ENCODE measurements around the gene ARHGEF19.
"Not testable (repeated sequence)": the region's sequence is repeated elsewhere in the genome, so short reads cannot be mapped to it uniquely, and the experiment has no call there.

ARHGEF19 gene

GRCh38 chr1:16212251-16212961 is at the start of gene ARHGEF19:
Gene ARHGEF19 (minus strand): TSS chr1:16212652. CDS start chr1:16209054, 3,598 bp downstream.
- no peaks in the 10 kb centered on the region; the same call in 1 of the 2 replicates for H3K27me3 ChIP-seq (ENCODE audit: control insufficient read depth, insufficient read depth, low read length)
- H3K4me1 ChIP-seq (ENCODE audit: control insufficient read depth, insufficient read depth, low read length), result peaks cover 21% of the 10 kb centered on the region
- DNase-seq (ENCODE audit: low read depth, low spot score), result no peak
- H3K36me3 ChIP-seq (ENCODE audit: control insufficient read depth, insufficient read depth, low read length), result no peaks in the 10 kb centered on the region
- no peaks in the 10 kb centered on the region for H3K9me3 ChIP-seq (ENCODE audit: control insufficient read depth, insufficient read depth, low read length)
- WGBS (ENCODE audit: insufficient coverage, insufficient read length), result no CpG with 5 or more reads among the region's 14 CpGs
- H3K4me3 ChIP-seq (ENCODE audit: low read length), result peak within 1 kb of the TSS; percentile 41; the same call in 1 of the 2 replicates
- H3K27ac ChIP-seq (ENCODE audit: low read length), result no peak within 1 kb of the TSS

- no peak for DNase-seq (ENCODE audit: low read depth, low spot score)
- Histone ChIP-seq H3K36me3 (ENCODE audit: control insufficient read depth, insufficient read depth, low read length) (no peaks in the 10 kb centered on the region), H3K27ac (ENCODE audit: low read length) (no peak overlapping the region), H3K9me3 (ENCODE audit: control insufficient read depth, insufficient read depth, low read length) (no peaks in the 10 kb centered on the region), H3K27me3 (ENCODE audit: control insufficient read depth, insufficient read depth, low read length) (no peaks in the 10 kb centered on the region), H3K4me3 (ENCODE audit: low read length) (no peak overlapping the region), H3K4me1 (ENCODE audit: control insufficient read depth, insufficient read depth, low read length) (no peaks in the 10 kb centered on the region)
- no CpG with 5 or more reads among the region's 1 CpG for WGBS (ENCODE audit: insufficient coverage, insufficient read length)
Observed at GRCh38 chr1:16262067-16262466, 49.6 kb upstream of the ARHGEF19 start.

- DNase-seq (ENCODE audit: low read depth, low spot score), result no peak
- Histone ChIP-seq H3K27me3 (ENCODE audit: control insufficient read depth, insufficient read depth, low read length) (no peaks in the 10 kb centered on the region), H3K27ac (ENCODE audit: low read length) (no peak overlapping the region), H3K4me1 (ENCODE audit: control insufficient read depth, insufficient read depth, low read length) (no peaks in the 10 kb centered on the region), H3K9me3 (ENCODE audit: control insufficient read depth, insufficient read depth, low read length) (no peaks in the 10 kb centered on the region), H3K4me3 (ENCODE audit: low read length) (no peak overlapping the region), H3K36me3 (ENCODE audit: control insufficient read depth, insufficient read depth, low read length) (no peaks in the 10 kb centered on the region)
- no CpG with 5 or more reads among the region's 1 CpG for WGBS (ENCODE audit: insufficient coverage, insufficient read length)
Observed at GRCh38 chr1:16260814-16261213, 48.4 kb upstream of the ARHGEF19 start.

- no peaks in the 10 kb centered on the region for H3K4me1 ChIP-seq (ENCODE audit: control insufficient read depth, insufficient read depth, low read length)
- no peaks in the 10 kb centered on the region for H3K27me3 ChIP-seq (ENCODE audit: control insufficient read depth, insufficient read depth, low read length)
- no peak overlapping the region for H3K27ac ChIP-seq (ENCODE audit: low read length)
- H3K36me3 ChIP-seq (ENCODE audit: control insufficient read depth, insufficient read depth, low read length), result no peaks in the 10 kb centered on the region
- no peak for DNase-seq (ENCODE audit: low read depth, low spot score)
- no peak overlapping the region for H3K4me3 ChIP-seq (ENCODE audit: low read length)
- no peaks in the 10 kb centered on the region for H3K9me3 ChIP-seq (ENCODE audit: control insufficient read depth, insufficient read depth, low read length)
- WGBS (ENCODE audit: insufficient coverage, insufficient read length), result no CpG with 5 or more reads among the region's 9 CpGs
Observed at GRCh38 chr1:16258591-16259135, 46.2 kb upstream of the ARHGEF19 start.

GRCh38 chr1:16257968-16258367 is 45.5 kb upstream of the ARHGEF19 start:
- Histone ChIP-seq H3K27ac (ENCODE audit: low read length) (no peak overlapping the region), H3K36me3 (ENCODE audit: control insufficient read depth, insufficient read depth, low read length) (no peaks in the 10 kb centered on the region), H3K9me3 (ENCODE audit: control insufficient read depth, insufficient read depth, low read length) (no peaks in the 10 kb centered on the region), H3K27me3 (ENCODE audit: control insufficient read depth, insufficient read depth, low read length) (no peaks in the 10 kb centered on the region), H3K4me3 (ENCODE audit: low read length) (no peak overlapping the region), H3K4me1 (ENCODE audit: control insufficient read depth, insufficient read depth, low read length) (no peaks in the 10 kb centered on the region)
- DNase-seq (ENCODE audit: low read depth, low spot score), result no peak
- no CpG with 5 or more reads among the region's 3 CpGs for WGBS (ENCODE audit: insufficient coverage, insufficient read length)

GRCh38 chr1:16257556-16257955 is 45.1 kb upstream of the ARHGEF19 start:
- no CpG with 5 or more reads among the region's 3 CpGs for WGBS (ENCODE audit: insufficient coverage, insufficient read length)

GRCh38 chr1:16256478-16256877 is 44.0 kb upstream of the ARHGEF19 start:
- WGBS (ENCODE audit: insufficient coverage, insufficient read length), result no CpG with 5 or more reads among the region's 4 CpGs

More at GRCh38 chr1:16257556-16257955, 45.1 kb upstream of the ARHGEF19 start:
- DNase-seq (ENCODE audit: low read depth, low spot score); H3K9me3 ChIP-seq (ENCODE audit: control insufficient read depth, insufficient read depth, low read length); H3K27ac ChIP-seq (ENCODE audit: low read length); H3K4me1 ChIP-seq (ENCODE audit: control insufficient read depth, insufficient read depth, low read length); H3K4me3 ChIP-seq (ENCODE audit: low read length); H3K27me3 ChIP-seq (ENCODE audit: control insufficient read depth, insufficient read depth, low read length); H3K36me3 ChIP-seq (ENCODE audit: control insufficient read depth, insufficient read depth, low read length): not testable (repeated sequence)

GRCh38 chr1:16254263-16254928 is 41.9 kb upstream of the ARHGEF19 start:
- DNase-seq (ENCODE audit: low read depth, low spot score), result no peak
- no peaks in the 10 kb centered on the region for H3K9me3 ChIP-seq (ENCODE audit: control insufficient read depth, insufficient read depth, low read length)
- H3K4me1 ChIP-seq (ENCODE audit: control insufficient read depth, insufficient read depth, low read length), result no peaks in the 10 kb centered on the region
- H3K4me3 ChIP-seq (ENCODE audit: low read length), result no peak overlapping the region
- H3K27me3 ChIP-seq (ENCODE audit: control insufficient read depth, insufficient read depth, low read length), result no peaks in the 10 kb centered on the region
- no CpG with 5 or more reads among the region's 4 CpGs for WGBS (ENCODE audit: insufficient coverage, insufficient read length)
- H3K27ac ChIP-seq (ENCODE audit: low read length), result no peak overlapping the region
- peaks cover 6% of the 10 kb centered on the region; the same call in 1 of the 2 replicates for H3K36me3 ChIP-seq (ENCODE audit: control insufficient read depth, insufficient read depth, low read length)

More at GRCh38 chr1:16256478-16256877, 44.0 kb upstream of the ARHGEF19 start:
- DNase-seq (ENCODE audit: low read depth, low spot score), result no peak
- no peaks in the 10 kb centered on the region for H3K4me1 ChIP-seq (ENCODE audit: control insufficient read depth, insufficient read depth, low read length)
- H3K27ac ChIP-seq (ENCODE audit: low read length), result no peak overlapping the region
- no peaks in the 10 kb centered on the region for H3K27me3 ChIP-seq (ENCODE audit: control insufficient read depth, insufficient read depth, low read length)
- no peaks in the 10 kb centered on the region; the same call in 1 of the 2 replicates for H3K36me3 ChIP-seq (ENCODE audit: control insufficient read depth, insufficient read depth, low read length)
- H3K9me3 ChIP-seq (ENCODE audit: control insufficient read depth, insufficient read depth, low read length), result no peaks in the 10 kb centered on the region
- H3K4me3 ChIP-seq (ENCODE audit: low read length), result no peak overlapping the region

- no peak overlapping the region for H3K4me3 ChIP-seq (ENCODE audit: low read length)
- H3K36me3 ChIP-seq (ENCODE audit: control insufficient read depth, insufficient read depth, low read length), result peaks cover 6% of the 10 kb centered on the region; the same call in 1 of the 2 replicates
Observed at GRCh38 chr1:16253332-16253922, 41.0 kb upstream of the ARHGEF19 start.

GRCh38 chr1:16252912-16253311 is 40.5 kb upstream of the ARHGEF19 start:
- H3K4me1 ChIP-seq (ENCODE audit: control insufficient read depth, insufficient read depth, low read length), result no peaks in the 10 kb centered on the region
- no peak overlapping the region for H3K4me3 ChIP-seq (ENCODE audit: low read length)
- no peaks in the 10 kb centered on the region for H3K9me3 ChIP-seq (ENCODE audit: control insufficient read depth, insufficient read depth, low read length)
- H3K27ac ChIP-seq (ENCODE audit: low read length), result no peak overlapping the region
- H3K27me3 ChIP-seq (ENCODE audit: control insufficient read depth, insufficient read depth, low read length), result no peaks in the 10 kb centered on the region
- WGBS (ENCODE audit: insufficient coverage, insufficient read length), result no CpG with 5 or more reads among the region's 2 CpGs
- peaks cover 6% of the 10 kb centered on the region; the same call in 1 of the 2 replicates for H3K36me3 ChIP-seq (ENCODE audit: control insufficient read depth, insufficient read depth, low read length)
- DNase-seq (ENCODE audit: low read depth, low spot score), result no peak

More at GRCh38 chr1:16253332-16253922, 41.0 kb upstream of the ARHGEF19 start:
- no peaks in the 10 kb centered on the region for H3K4me1 ChIP-seq (ENCODE audit: control insufficient read depth, insufficient read depth, low read length)
- H3K9me3 ChIP-seq (ENCODE audit: control insufficient read depth, insufficient read depth, low read length), result no peaks in the 10 kb centered on the region
- no CpG with 5 or more reads among the region's 5 CpGs for WGBS (ENCODE audit: insufficient coverage, insufficient read length)
- H3K27ac ChIP-seq (ENCODE audit: low read length), result no peak overlapping the region
- H3K27me3 ChIP-seq (ENCODE audit: control insufficient read depth, insufficient read depth, low read length), result no peaks in the 10 kb centered on the region
- no peak for DNase-seq (ENCODE audit: low read depth, low spot score)

Data from iPS DF 6.9 (cell line).